Measurements from ENCODE around the gene TLCD3A. TPM values are rescaled to one million over a fixed set of nuclear protein-coding genes. Genes with fewer than 3 reads are reported as not detected.
"Not testable (repeated sequence)": the region's sequence is repeated elsewhere in the genome, so short reads cannot be mapped to it uniquely, and the experiment has no call there.

The TLCD3A gene
- total RNA-seq, 1 experiment from 2014 or later: 13.9 TPM

DNA sequence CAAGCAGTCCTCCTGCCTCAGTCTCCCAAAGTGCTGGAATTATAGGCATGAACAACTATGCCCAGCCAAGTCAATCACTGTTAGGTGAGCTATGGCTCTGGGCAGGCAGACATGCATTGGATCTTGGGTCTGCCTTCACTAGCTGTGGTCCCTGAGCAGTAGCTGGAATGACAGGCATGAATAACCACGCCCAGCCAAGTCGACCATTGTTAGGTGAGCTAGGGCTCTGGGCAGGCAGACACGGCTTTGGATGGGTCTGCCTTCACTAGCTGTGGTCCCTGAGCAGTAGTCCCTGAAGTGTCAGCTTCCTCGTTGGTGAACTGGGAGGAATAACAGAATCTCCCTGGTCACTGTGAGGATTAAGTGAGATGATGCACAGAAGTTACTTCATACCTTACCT lies 56.2 kb downstream of the TLCD3A start:
- H3K27ac ChIP-seq (ENCODE audit: low read length): no peak overlapping the region
- no peak overlapping the region for H2AFZ ChIP-seq (ENCODE audit: low read length)
- POLR2A ChIA-PET (ENCODE audit: unreplicated experiment): no interaction called here

GRCh38 chr17:789160-789840 lies 56.9 kb downstream of the TLCD3A start:
- Histone ChIP-seq H3K9me3 (ENCODE audit: low read length) (no peaks in the 10 kb centered on the region), H3K4me3 (ENCODE audit: low read length) (no peak overlapping the region), H3K9ac (ENCODE audit: low read length) (no peak overlapping the region), H3K9me2 (replicated peaks; ENCODE audit: low read length) (no peaks in the 10 kb centered on the region), H3K4me2 (ENCODE audit: low read length) (no peak overlapping the region), H3F3A (ENCODE audit: low read length, unreplicated experiment) (no peaks in the 10 kb centered on the region), H3K27ac (ENCODE audit: low read length) (no peak overlapping the region), H2AFZ (ENCODE audit: low read length) (no peak overlapping the region), H3K4me1 (ENCODE audit: insufficient read depth, low read length) (peaks cover 9% of the 10 kb centered on the region), H3K79me2 (ENCODE audit: low read length) (peaks cover 17% of the 10 kb centered on the region), H3K36me3 (ENCODE audit: low read depth, low read length) (peaks cover 3% of the 10 kb centered on the region; the same call in 1 of the 2 replicates), H4K20me1 (ENCODE audit: low read length) (0 out of 2 replicates have a peak, but pooled peaks cover 4% of the 10 kb centered on the region), H3K27me3 (ENCODE audit: low read length) (no peaks in the 10 kb centered on the region)
- DNase-seq (no peak), ATAC-seq (no peak)
- intact Hi-C loops (cut with micrococcal nuclease): no loop called here
- TF ChIP-seq EZH2phosphoT487 (IDR thresholded peaks at IDR 0.05; ENCODE audit: borderline replicate concordance, low read length): no peak
- TF ChIP-seq, protein P1, sequence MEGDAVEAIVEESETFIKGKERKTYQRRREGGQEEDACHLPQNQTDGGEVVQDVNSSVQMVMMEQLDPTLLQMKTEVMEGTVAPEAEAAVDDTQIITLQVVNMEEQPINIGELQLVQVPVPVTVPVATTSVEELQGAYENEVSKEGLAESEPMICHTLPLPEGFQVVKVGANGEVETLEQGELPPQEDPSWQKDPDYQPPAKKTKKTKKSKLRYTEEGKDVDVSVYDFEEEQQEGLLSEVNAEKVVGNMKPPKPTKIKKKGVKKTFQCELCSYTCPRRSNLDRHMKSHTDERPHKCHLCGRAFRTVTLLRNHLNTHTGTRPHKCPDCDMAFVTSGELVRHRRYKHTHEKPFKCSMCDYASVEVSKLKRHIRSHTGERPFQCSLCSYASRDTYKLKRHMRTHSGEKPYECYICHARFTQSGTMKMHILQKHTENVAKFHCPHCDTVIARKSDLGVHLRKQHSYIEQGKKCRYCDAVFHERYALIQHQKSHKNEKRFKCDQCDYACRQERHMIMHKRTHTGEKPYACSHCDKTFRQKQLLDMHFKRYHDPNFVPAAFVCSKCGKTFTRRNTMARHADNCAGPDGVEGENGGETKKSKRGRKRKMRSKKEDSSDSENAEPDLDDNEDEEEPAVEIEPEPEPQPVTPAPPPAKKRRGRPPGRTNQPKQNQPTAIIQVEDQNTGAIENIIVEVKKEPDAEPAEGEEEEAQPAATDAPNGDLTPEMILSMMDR (conservative IDR thresholded peaks at IDR 0.05; ENCODE audit: low read depth, low read length): no peak
- no peak for TF ChIP-seq EZH2 (IDR thresholded peaks at IDR 0.05; ENCODE audit: low read length, unreplicated experiment)
- CTCF ChIA-PET: no interaction called here
- no TSS peak for BruUV-seq (replicated peaks)
- POLR2A ChIA-PET (ENCODE audit: unreplicated experiment): no interaction called here

More for the DNA sequence above, 56.2 kb downstream of the TLCD3A start:
- H3K9me3 ChIP-seq (ENCODE audit: low read length): no peaks in the 10 kb centered on the region
- ATAC-seq (no peak), DNase-seq (no peak)
- peaks cover 3% of the 10 kb centered on the region; the same call in 1 of the 2 replicates for H3K36me3 ChIP-seq (ENCODE audit: low read depth, low read length)
- H3K4me1 ChIP-seq (ENCODE audit: insufficient read depth, low read length): peaks cover 11% of the 10 kb centered on the region
- BruUV-seq (replicated peaks): no TSS peak
- no peaks in the 10 kb centered on the region for H3K27me3 ChIP-seq (ENCODE audit: low read length)
- no peak overlapping the region for H3K4me2 ChIP-seq (ENCODE audit: low read length)
- H3K4me3 ChIP-seq (ENCODE audit: low read length): no peak overlapping the region
- TF ChIP-seq EZH2 (IDR thresholded peaks at IDR 0.05; ENCODE audit: low read length, unreplicated experiment): no peak
- TF ChIP-seq, protein P1 (conservative IDR thresholded peaks at IDR 0.05; ENCODE audit: low read depth, low read length): no peak
- no peak for TF ChIP-seq EZH2phosphoT487 (IDR thresholded peaks at IDR 0.05; ENCODE audit: borderline replicate concordance, low read length)
- 0 out of 2 replicates have a peak, but pooled peaks cover 4% of the 10 kb centered on the region for H4K20me1 ChIP-seq (ENCODE audit: low read length)
- CTCF ChIA-PET: no interaction called here
- H3K9me2 ChIP-seq (replicated peaks; ENCODE audit: low read length): no peaks in the 10 kb centered on the region
- intact Hi-C loops (cut with micrococcal nuclease): no loop called here
- no peaks in the 10 kb centered on the region for H3F3A ChIP-seq (ENCODE audit: low read length, unreplicated experiment)
- peaks cover 24% of the 10 kb centered on the region for H3K79me2 ChIP-seq (ENCODE audit: low read length)
- no peak overlapping the region for H3K9ac ChIP-seq (ENCODE audit: low read length)

DNA sequence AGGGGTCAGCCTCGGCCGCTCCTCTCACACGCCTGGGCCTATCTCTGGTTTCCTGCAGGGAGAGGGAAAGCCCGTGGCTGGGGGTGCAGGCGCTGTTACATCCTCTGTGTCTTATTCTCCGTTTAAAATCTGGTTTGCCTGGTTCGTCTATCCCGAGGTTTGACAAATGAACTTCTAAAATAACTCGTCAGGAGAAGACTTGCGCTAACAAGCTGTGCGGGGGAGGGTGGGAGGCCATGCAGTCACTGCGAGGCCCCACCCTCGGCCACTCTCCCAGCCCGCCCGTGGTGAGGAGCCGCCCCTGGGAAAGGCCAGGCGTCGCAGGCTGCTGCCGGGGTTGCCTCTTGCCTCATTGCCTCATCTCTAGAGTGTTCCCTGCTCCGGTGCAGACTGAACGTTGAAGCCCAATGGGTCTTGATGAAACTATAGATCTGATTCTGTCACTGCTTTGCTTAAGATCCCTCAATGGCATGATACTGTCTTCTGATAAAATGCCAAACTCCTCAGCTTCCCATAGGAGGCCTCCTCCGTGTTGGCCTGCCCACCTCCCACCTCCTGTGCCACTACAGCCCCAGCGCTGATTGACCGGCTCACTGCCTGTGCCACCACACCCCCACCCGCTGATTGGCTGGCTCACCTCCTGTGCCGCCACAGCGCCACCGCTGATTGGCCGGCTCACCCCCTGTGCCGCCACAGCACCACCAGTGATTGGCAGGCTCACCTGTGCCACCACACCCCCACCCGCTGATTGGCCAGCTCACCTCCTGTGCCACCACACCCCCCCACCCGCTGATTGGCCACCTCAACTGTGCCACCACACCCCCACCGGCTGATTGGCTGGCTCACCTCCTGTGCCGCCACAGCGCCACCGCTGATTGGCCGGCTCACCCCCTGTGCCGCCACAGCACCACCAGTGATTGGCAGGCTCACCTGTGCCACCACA lies 57.8 kb downstream of the TLCD3A start:
- H2AFZ ChIP-seq (ENCODE audit: low read length); H3K4me3 ChIP-seq (ENCODE audit: low read length); H3F3A ChIP-seq (ENCODE audit: low read length, unreplicated experiment); H3K9ac ChIP-seq (ENCODE audit: low read length); H3K27me3 ChIP-seq (ENCODE audit: low read length); H3K79me2 ChIP-seq (ENCODE audit: low read length); H3K36me3 ChIP-seq (ENCODE audit: low read depth, low read length); H3K9me3 ChIP-seq (ENCODE audit: low read length); H3K4me1 ChIP-seq (ENCODE audit: insufficient read depth, low read length); H3K27ac ChIP-seq (ENCODE audit: low read length); ATAC-seq; CTCF ChIA-PET; H4K20me1 ChIP-seq (ENCODE audit: low read length); BruUV-seq (replicated peaks); H3K9me2 ChIP-seq (replicated peaks; ENCODE audit: low read length); intact Hi-C loops (cut with micrococcal nuclease); POLR2A ChIA-PET (ENCODE audit: unreplicated experiment); H3K4me2 ChIP-seq (ENCODE audit: low read length); DNase-seq: not testable (repeated sequence)

DNA sequence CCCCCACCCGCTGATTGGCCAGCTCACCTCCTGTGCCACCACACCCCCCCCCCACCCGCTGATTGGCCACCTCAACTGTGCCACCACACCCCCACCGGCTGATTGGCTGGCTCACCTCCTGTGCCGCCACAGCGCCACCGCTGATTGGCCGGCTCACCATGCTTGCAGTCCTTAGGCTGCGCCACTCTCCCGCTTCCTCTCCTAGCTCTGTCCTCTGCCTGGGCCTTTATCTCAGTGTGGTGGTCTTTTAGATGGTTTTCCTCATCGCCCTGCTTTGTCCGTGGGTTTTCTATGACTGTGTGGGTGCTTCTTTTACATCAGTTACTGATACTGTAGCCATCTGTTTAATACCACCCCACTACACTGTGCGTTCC lies 58.5 kb downstream of the TLCD3A start:
- H4K20me1 ChIP-seq (ENCODE audit: low read length); H3K27me3 ChIP-seq (ENCODE audit: low read length); intact Hi-C loops (cut with micrococcal nuclease); H3K4me2 ChIP-seq (ENCODE audit: low read length); DNase-seq; H3K79me2 ChIP-seq (ENCODE audit: low read length); H3F3A ChIP-seq (ENCODE audit: low read length, unreplicated experiment); ATAC-seq; H3K36me3 ChIP-seq (ENCODE audit: low read depth, low read length); H3K27ac ChIP-seq (ENCODE audit: low read length); H3K4me3 ChIP-seq (ENCODE audit: low read length); H3K9me2 ChIP-seq (replicated peaks; ENCODE audit: low read length); H3K9ac ChIP-seq (ENCODE audit: low read length); CTCF ChIA-PET; H3K9me3 ChIP-seq (ENCODE audit: low read length); POLR2A ChIA-PET (ENCODE audit: unreplicated experiment); H2AFZ ChIP-seq (ENCODE audit: low read length); H3K4me1 ChIP-seq (ENCODE audit: insufficient read depth, low read length); BruUV-seq (replicated peaks): not testable (repeated sequence)
